Prostate gland (tissue), 2 donors: ENCODE data around the gene TMEM141.

ENCODE experiments used
- POLR2AphosphoS5 ChIP-seq: sonication (generic); formaldehyde crosslinking; IDR thresholded peaks from one replicate; pipeline ENCODE4 v1.6.1; 2017; ENCODE audit warnings: antibody characterized with exemption
- TF ChIP-seq, protein P1 (sequence below), 4 experiments: fragments of 200-600 bp in 2 of 4; fragments of 450-650 bp in 2 of 4; sonication (generic) in 2 of 4; IDR thresholded peaks; 1 replicate in 3 of 4; 2 replicates in 1 of 4; pipeline ENCODE4 v1.5.1; 2016 to 2019; ENCODE audit warnings: antibody characterized with exemption in 4 of 4, mild to moderate bottlenecking in 2 of 4, moderate library complexity in 2 of 4

DNA sequence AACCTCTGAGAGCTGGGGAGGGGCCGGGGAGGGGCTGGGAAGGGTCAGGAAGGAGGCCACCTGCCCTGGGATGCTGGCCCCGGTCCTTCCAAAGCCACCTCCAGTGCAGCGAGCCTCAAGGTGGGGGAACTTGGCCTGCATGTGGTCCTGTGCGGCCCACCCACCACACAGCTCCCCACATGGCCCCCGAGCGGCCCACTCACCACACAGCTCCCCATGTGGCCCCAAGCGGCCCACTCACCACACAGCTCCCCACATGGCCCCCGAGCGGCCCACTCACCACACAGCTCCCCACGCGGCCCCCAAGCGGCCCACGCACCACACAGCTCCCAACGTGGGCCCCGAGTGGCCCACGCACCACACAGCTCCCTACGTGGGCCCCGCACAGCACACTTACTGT lies 46.4 kb upstream of the TMEM141 start:
- TF ChIP-seq, protein P1, sequence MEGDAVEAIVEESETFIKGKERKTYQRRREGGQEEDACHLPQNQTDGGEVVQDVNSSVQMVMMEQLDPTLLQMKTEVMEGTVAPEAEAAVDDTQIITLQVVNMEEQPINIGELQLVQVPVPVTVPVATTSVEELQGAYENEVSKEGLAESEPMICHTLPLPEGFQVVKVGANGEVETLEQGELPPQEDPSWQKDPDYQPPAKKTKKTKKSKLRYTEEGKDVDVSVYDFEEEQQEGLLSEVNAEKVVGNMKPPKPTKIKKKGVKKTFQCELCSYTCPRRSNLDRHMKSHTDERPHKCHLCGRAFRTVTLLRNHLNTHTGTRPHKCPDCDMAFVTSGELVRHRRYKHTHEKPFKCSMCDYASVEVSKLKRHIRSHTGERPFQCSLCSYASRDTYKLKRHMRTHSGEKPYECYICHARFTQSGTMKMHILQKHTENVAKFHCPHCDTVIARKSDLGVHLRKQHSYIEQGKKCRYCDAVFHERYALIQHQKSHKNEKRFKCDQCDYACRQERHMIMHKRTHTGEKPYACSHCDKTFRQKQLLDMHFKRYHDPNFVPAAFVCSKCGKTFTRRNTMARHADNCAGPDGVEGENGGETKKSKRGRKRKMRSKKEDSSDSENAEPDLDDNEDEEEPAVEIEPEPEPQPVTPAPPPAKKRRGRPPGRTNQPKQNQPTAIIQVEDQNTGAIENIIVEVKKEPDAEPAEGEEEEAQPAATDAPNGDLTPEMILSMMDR (IDR thresholded peaks at IDR 0.05), result no peak
- TF ChIP-seq POLR2AphosphoS5, result no peak
